ENCODE data around the gene TMEM259.

The TMEM259 gene

DNA sequence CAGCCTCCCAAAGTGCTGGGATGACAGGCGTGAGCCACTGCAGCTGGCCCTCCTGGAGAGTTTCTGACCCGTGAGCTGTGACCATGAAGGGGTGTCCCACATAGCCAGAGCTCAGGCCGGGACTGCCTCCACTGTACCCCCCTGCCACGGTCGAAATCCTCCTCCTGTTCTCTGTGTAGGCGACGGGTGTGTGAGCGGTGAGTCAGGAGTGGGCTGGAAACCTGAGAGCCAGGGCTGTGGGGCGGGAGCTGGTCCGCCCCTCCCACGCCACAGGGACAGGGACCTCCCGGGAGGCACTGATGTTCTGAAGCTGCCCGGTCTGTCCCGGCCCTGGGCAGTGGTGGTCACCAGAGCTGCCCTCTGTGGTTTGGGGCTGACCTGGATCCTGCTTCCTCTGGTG lies 32.8 kb downstream of the TMEM259 start:
- H3K9ac ChIP-seq (ENCODE audit: low read depth in 1 of 2, low read length in 2 of 2) = no peak overlapping the region
- H3K4me1 ChIP-seq (ENCODE audit: control insufficient read depth in 2 of 2, insufficient read depth in 2 of 2, low read length in 2 of 2) = peaks cover 7 to 10% of the 10 kb centered on the region in 2 donors
- no peak overlapping the region for H3K4me3 ChIP-seq (ENCODE audit: low read length in 2 of 2)
- no peaks in the 10 kb centered on the region for H3K9me3 ChIP-seq (ENCODE audit: control insufficient read depth in 2 of 2, low read length in 2 of 2)
- no peak overlapping the region for H3K27ac ChIP-seq (ENCODE audit: low read depth in 2 of 2, low read length in 2 of 2)
- H3K27me3 ChIP-seq (ENCODE audit: control insufficient read depth in 2 of 2, insufficient read depth in 2 of 2, low read length in 2 of 2) = no peaks in the 10 kb centered on the region
- H3K36me3 ChIP-seq (ENCODE audit: control insufficient read depth in 2 of 2, insufficient read depth in 2 of 2, low read length in 2 of 2) = peaks cover 4 to 21% of the 10 kb centered on the region in 2 donors

DNA sequence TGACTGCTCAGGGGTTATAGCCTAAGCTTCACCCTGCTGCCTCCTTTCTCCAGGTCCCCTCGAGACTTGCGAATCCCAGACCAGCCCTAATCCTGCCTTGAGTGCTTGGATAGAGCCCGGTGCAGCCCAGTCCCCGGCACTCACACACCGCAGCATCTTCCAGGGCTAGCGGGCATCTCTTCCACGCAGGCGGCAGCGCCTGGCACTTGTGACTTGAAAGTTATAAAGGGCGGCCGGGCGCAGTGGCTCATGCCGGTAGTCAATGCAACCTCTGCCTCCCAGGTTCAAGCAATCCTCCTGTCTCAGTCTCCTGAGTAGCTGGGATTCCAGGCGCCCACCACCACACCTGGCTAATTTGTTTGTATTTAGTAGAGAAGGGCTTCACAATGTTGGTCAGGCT lies 34.8 kb downstream of the TMEM259 start:
- H3K9ac ChIP-seq (ENCODE audit: low read depth in 1 of 2, low read length in 2 of 2) = no peak overlapping the region
- peaks cover 4 to 15% of the 10 kb centered on the region in 2 donors for H3K36me3 ChIP-seq (ENCODE audit: control insufficient read depth in 2 of 2, insufficient read depth in 2 of 2, low read length in 2 of 2)
- H3K4me1 ChIP-seq (ENCODE audit: control insufficient read depth in 2 of 2, insufficient read depth in 2 of 2, low read length in 2 of 2) = peaks cover 10 to 14% of the 10 kb centered on the region in 2 donors
- H3K4me3 ChIP-seq (ENCODE audit: low read length in 2 of 2) = no peak overlapping the region
- H3K9me3 ChIP-seq (ENCODE audit: control insufficient read depth in 2 of 2, low read length in 2 of 2) = no peaks in the 10 kb centered on the region
- no peak overlapping the region for H3K27ac ChIP-seq (ENCODE audit: low read depth in 2 of 2, low read length in 2 of 2)
- no peaks in the 10 kb centered on the region for H3K27me3 ChIP-seq (ENCODE audit: control insufficient read depth in 2 of 2, insufficient read depth in 2 of 2, low read length in 2 of 2)

DNA sequence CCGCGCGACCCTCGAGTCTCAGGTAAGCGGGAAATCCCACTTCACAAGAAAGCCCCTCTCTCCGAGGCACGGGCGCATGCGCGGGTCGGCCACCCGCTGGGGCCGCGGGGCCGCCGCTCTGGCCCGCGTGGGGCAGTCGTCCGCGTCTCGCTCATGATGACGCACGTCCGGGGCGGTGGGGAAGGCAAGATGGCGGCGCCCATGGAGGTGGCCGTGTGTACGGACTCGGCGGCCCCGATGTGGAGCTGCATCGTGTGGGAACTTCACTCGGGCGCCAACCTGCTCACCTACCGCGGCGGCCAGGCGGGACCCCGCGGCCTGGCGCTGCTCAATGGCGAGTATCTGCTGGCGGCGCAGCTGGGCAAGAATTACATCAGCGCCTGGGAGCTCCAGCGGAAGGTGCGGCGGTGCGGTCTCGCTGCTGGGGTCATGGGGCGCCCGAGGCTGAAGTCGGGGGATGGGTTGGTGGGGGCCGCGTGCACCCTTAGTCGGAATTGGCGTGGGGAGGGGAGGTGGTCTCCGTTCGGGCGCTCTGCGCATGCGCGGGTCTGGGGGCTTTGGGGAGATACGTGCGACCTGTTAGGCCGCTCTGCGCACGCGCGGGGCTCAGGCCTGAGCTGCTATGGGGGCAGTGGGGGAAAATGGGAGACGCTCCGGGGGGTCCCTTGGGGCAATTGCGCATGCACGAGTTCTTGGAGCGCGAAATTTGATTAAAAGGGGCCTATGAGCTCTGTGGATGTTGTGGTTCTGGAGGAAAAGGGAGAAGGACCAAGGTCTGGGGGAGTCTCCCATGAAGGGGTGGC lies 36.6 kb downstream of the TMEM259 start, which contains the start of gene WDR18:
Gene WDR18 (plus strand): TSS at position 181 of the 803 bp plus-strand sequence. CDS start 9 bp downstream, at position 190.
- H3K36me3 ChIP-seq (ENCODE audit: control insufficient read depth in 2 of 2, insufficient read depth in 2 of 2, low read length in 2 of 2) = peaks cover 4 to 15% of the 10 kb centered on the region in 2 donors

DNA sequence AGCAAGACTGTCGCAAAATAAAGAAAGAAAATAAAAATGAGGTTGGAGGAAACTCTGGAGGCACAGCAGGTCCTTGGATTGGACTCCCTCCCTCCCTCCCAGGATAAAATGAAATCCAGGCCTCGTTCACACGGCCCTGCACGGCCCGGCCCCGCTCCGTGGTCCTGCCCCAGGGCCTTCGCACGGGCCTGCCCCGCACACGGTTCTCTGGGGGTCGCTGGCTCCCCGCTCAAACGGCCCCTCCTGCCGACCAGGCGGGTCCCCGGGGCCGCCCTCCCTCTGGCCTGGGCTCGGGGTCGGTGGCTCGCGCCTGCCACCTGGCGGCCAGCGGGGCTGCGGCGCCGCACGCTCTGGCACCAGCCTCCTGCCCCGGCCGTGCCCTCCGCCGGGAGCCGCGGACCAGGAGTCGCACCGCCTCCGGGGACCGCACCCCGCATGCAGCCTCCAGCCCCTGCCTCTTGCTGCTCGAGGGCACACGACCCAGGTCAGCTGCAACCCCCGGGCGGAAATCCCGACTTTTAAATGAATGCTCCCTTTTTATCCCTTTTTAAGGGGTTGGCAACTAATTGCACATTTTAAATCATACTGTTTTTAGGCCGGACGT lies 38.3 kb downstream of the TMEM259 start:
- H3K9ac ChIP-seq (ENCODE audit: low read depth in 1 of 2, low read length in 2 of 2) = peak overlapping the region in 1 of 2 donors; percentile 40

More for the DNA sequence above, 36.6 kb downstream of the TMEM259 start, which contains the start of gene WDR18:
- peak within 1 kb of the TSS; percentile 56 to 77 for H3K27ac ChIP-seq (ENCODE audit: low read depth in 2 of 2, low read length in 2 of 2)
- peak within 1 kb of the TSS; percentile 91 to 96 for H3K9ac ChIP-seq (ENCODE audit: low read depth in 1 of 2, low read length in 2 of 2)
- H3K4me3 ChIP-seq (ENCODE audit: low read length in 2 of 2) = peak within 1 kb of the TSS; percentile 81 to 96
- H3K27me3 ChIP-seq (ENCODE audit: control insufficient read depth in 2 of 2, insufficient read depth in 2 of 2, low read length in 2 of 2) = no peaks in the 10 kb centered on the region
- no peaks in the 10 kb centered on the region for H3K9me3 ChIP-seq (ENCODE audit: control insufficient read depth in 2 of 2, low read length in 2 of 2)
- H3K4me1 ChIP-seq (ENCODE audit: control insufficient read depth in 2 of 2, insufficient read depth in 2 of 2, low read length in 2 of 2) = peaks cover 10 to 14% of the 10 kb centered on the region in 2 donors

DNA sequence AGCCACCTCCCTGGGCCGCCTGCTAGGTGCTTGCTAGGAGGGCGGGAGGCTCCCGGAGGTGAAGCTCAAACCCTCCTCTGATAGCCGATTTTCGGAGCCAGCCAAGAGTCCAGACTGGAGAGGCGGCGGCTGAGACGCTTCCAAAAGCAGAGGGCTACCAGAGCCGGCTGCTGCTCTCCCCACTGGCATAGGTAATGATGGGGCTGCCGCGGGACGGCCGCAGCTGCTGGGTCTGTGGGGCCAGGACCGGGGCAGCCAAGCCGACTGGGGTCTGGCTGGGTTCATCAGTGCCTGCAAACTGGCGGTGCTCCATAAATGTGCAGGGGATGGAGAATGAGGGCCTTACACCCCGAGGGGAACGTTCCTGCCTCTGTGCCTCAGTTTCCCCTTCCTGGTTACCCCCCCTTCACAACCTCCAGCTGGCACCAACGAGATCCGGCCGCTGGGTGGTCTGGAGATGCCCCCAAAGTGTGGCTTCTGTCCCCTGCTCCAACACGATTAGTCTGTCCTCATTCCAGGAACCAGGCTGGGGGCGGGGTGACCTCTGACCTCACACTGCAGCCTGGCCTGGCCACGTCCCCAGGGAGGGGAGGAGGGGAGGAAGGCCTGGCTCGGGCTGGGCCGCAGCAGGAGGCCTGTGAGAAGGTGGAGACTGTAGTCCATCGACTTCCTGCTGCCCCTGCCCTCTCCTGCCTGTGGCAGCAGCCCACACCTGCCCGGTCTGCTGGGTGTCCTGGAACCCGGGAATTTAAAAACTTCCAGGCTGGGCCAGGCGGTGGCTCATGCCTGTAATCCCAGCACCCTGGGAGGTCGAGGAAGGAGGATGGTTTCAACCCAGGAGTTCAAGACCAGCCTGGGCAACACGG lies 40.6 kb downstream of the TMEM259 start:
- no peak overlapping the region for H3K9ac ChIP-seq (ENCODE audit: low read depth in 1 of 2, low read length in 2 of 2)
- H3K36me3 ChIP-seq (ENCODE audit: control insufficient read depth in 2 of 2, insufficient read depth in 2 of 2, low read length in 2 of 2) = no peaks in the 10 kb centered on the region
- H3K27ac ChIP-seq (ENCODE audit: low read depth in 2 of 2, low read length in 2 of 2) = no peak overlapping the region
- H3K4me3 ChIP-seq (ENCODE audit: low read length in 2 of 2) = no peak overlapping the region
- no peaks in the 10 kb centered on the region for H3K27me3 ChIP-seq (ENCODE audit: control insufficient read depth in 2 of 2, insufficient read depth in 2 of 2, low read length in 2 of 2)
- H3K9me3 ChIP-seq (ENCODE audit: control insufficient read depth in 2 of 2, low read length in 2 of 2) = no peaks in the 10 kb centered on the region
- H3K4me1 ChIP-seq (ENCODE audit: control insufficient read depth in 2 of 2, insufficient read depth in 2 of 2, low read length in 2 of 2) = peaks cover 10 to 14% of the 10 kb centered on the region in 2 donors

More for the DNA sequence above, 38.3 kb downstream of the TMEM259 start:
- no peaks in the 10 kb centered on the region for H3K9me3 ChIP-seq (ENCODE audit: control insufficient read depth in 2 of 2, low read length in 2 of 2)
- no peaks in the 10 kb centered on the region for H3K27me3 ChIP-seq (ENCODE audit: control insufficient read depth in 2 of 2, insufficient read depth in 2 of 2, low read length in 2 of 2)
- H3K27ac ChIP-seq (ENCODE audit: low read depth in 2 of 2, low read length in 2 of 2) = no peak overlapping the region
- H3K4me1 ChIP-seq (ENCODE audit: control insufficient read depth in 2 of 2, insufficient read depth in 2 of 2, low read length in 2 of 2) = peaks cover 10 to 14% of the 10 kb centered on the region in 2 donors
- H3K4me3 ChIP-seq (ENCODE audit: low read length in 2 of 2) = peak overlapping the region; percentile 27 to 37
- peaks cover 4 to 9% of the 10 kb centered on the region in 2 donors for H3K36me3 ChIP-seq (ENCODE audit: control insufficient read depth in 2 of 2, insufficient read depth in 2 of 2, low read length in 2 of 2)

DNA sequence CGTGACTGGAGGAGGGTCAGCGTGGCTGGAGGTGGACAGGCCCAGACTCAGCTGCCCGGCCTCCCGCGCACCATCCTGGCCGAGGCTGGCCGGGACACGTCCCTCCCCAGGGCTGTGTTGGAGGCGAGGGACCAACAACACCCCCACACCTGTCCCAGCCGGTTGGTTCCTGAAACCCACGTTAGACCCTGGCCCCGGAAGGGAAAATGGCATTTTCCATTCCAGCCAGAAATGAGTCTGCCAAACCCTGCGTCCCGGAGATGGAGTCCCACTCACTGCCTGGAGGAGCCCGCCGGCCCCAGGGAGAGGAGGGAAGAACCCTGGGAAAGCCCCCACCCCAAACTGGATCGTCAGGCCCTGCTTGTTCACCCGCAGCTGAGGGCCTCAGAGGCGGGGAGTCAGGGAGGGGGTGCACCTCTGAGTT lies 41.6 kb downstream of the TMEM259 start:
- H3K9ac ChIP-seq (ENCODE audit: low read depth in 1 of 2, low read length in 2 of 2) = no peak overlapping the region
- H3K27ac ChIP-seq (ENCODE audit: low read depth in 2 of 2, low read length in 2 of 2) = no peak overlapping the region
- H3K4me3 ChIP-seq (ENCODE audit: low read length in 2 of 2) = no peak overlapping the region
- H3K9me3 ChIP-seq (ENCODE audit: control insufficient read depth in 2 of 2, low read length in 2 of 2) = no peaks in the 10 kb centered on the region
- H3K4me1 ChIP-seq (ENCODE audit: control insufficient read depth in 2 of 2, insufficient read depth in 2 of 2, low read length in 2 of 2) = peaks cover 6 to 8% of the 10 kb centered on the region in 2 donors
- no peaks in the 10 kb centered on the region for H3K27me3 ChIP-seq (ENCODE audit: control insufficient read depth in 2 of 2, insufficient read depth in 2 of 2, low read length in 2 of 2)
- no peaks in the 10 kb centered on the region for H3K36me3 ChIP-seq (ENCODE audit: control insufficient read depth in 2 of 2, insufficient read depth in 2 of 2, low read length in 2 of 2)

DNA sequence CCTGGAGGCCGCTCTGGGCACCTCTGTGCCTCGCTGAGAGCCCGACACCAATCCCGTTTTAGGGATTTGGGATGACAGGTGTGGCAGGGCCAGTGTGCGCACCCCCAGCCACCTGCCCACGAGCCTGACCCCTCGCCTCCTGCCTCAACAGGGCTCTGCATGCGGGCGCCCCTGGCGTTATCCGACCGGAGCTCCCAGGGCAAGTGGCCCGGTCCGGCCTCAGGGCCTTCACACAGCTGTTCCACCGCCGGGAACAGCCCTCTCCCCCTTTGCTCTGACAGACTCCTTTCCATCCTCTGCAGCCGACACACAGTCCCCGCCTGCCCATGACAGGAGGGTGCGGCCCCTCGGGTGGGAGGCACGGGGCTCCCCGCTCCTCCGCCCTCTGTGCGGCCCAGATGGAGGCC lies 43.9 kb downstream of the TMEM259 start:
- Histone ChIP-seq H3K9me3 (ENCODE audit: control insufficient read depth in 2 of 2, low read length in 2 of 2) (no peaks in the 10 kb centered on the region), H3K36me3 (ENCODE audit: control insufficient read depth in 2 of 2, insufficient read depth in 2 of 2, low read length in 2 of 2) (peaks cover 0 to 4% of the 10 kb centered on the region in 2 donors), H3K4me3 (ENCODE audit: low read length in 2 of 2) (no peak overlapping the region), H3K4me1 (ENCODE audit: control insufficient read depth in 2 of 2, insufficient read depth in 2 of 2, low read length in 2 of 2) (no peaks in the 10 kb centered on the region), H3K9ac (ENCODE audit: low read depth in 1 of 2, low read length in 2 of 2) (no peak overlapping the region), H3K27me3 (ENCODE audit: control insufficient read depth in 2 of 2, insufficient read depth in 2 of 2, low read length in 2 of 2) (no peaks in the 10 kb centered on the region), H3K27ac (ENCODE audit: low read depth in 2 of 2, low read length in 2 of 2) (no peak overlapping the region)

DNA sequence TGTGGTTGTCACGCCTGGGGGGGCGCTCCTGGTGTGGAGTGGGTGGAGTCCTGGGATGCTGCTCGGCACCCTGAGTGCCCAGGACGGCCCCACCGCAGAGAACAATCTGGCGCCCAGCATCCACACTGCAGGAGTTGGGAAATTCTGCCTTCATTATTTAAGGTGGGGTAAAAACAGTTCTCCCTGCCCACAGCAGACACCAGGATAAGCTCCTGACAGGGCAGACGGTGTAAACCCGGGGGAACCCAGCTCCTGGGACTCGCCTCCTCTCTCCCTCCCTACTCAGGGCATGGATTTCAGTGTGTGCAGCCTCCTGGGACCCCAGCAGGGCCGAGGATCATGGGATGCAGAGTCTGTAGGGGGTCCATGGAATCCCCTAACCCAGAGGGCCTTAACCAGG lies 44.4 kb downstream of the TMEM259 start:
- Histone ChIP-seq H3K27me3 (ENCODE audit: control insufficient read depth in 2 of 2, insufficient read depth in 2 of 2, low read length in 2 of 2) (no peaks in the 10 kb centered on the region), H3K27ac (ENCODE audit: low read depth in 2 of 2, low read length in 2 of 2) (no peak overlapping the region), H3K36me3 (ENCODE audit: control insufficient read depth in 2 of 2, insufficient read depth in 2 of 2, low read length in 2 of 2) (peaks cover 0 to 4% of the 10 kb centered on the region in 2 donors), H3K4me3 (ENCODE audit: low read length in 2 of 2) (no peak overlapping the region), H3K4me1 (ENCODE audit: control insufficient read depth in 2 of 2, insufficient read depth in 2 of 2, low read length in 2 of 2) (no peaks in the 10 kb centered on the region), H3K9me3 (ENCODE audit: control insufficient read depth in 2 of 2, low read length in 2 of 2) (no peaks in the 10 kb centered on the region), H3K9ac (ENCODE audit: low read depth in 1 of 2, low read length in 2 of 2) (no peak overlapping the region)

DNA sequence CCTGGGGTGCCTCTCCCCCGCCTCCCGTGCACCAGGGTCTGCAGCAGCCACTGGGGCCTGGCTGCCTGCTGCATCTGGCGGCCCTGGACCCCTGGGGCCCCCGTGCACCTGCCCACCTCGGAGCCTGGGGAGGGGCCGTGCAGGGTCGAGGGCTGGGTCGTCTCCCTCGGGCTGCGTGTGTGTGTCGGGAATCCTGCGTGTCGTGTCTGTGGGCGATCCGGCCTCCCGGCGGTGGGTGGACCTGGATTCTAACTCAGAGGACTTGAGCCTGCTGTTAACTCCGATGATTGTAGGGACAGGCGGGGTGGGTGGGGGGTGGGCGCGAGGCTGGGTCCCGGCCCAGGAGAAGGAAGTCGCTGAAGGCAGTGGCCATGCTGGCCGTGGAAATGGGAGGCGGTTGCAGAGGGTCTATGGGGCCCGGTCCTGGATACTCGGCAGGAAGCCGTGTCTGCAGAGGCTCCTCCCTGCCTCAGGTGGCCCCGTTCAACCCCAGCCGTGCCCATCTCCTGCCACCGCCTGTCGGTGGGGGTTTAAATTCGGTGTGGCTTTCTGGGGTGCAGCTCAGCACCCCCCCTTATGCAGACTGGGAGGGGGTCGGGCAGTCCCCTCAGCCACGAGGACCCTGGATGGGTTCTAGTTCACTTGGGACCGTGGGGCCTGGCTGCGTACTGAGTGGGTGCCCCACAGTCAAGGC lies 46.2 kb downstream of the TMEM259 start:
- Histone ChIP-seq H3K27ac (ENCODE audit: low read depth in 2 of 2, low read length in 2 of 2) (no peak overlapping the region), H3K36me3 (ENCODE audit: control insufficient read depth in 2 of 2, insufficient read depth in 2 of 2, low read length in 2 of 2) (peaks cover 7 to 11% of the 10 kb centered on the region in 2 donors), H3K9ac (ENCODE audit: low read depth in 1 of 2, low read length in 2 of 2) (no peak overlapping the region), H3K9me3 (ENCODE audit: control insufficient read depth in 2 of 2, low read length in 2 of 2) (peaks cover 0 to 5% of the 10 kb centered on the region in 2 donors), H3K4me3 (ENCODE audit: low read length in 2 of 2) (no peak overlapping the region), H3K27me3 (ENCODE audit: control insufficient read depth in 2 of 2, insufficient read depth in 2 of 2, low read length in 2 of 2) (no peaks in the 10 kb centered on the region), H3K4me1 (ENCODE audit: control insufficient read depth in 2 of 2, insufficient read depth in 2 of 2, low read length in 2 of 2) (no peaks in the 10 kb centered on the region)
